IPS-15b (cell line): Measurements from ENCODE around the gene UTS2R.
"Not testable (repeated sequence)": the region's sequence is repeated elsewhere in the genome, so short reads cannot be mapped to it uniquely, and the experiment has no call there.

Experiments used
- H3K27me3 ChIP-seq: one replicate; pipeline ENCODE4 v1.6.1; 2013; ENCODE audit warnings: low read length; ENCODE audit not compliant: control insufficient read depth, insufficient read depth
- H3K36me3 ChIP-seq: one replicate; pipeline ENCODE4 v1.6.1; 2013; ENCODE audit warnings: low read length; ENCODE audit not compliant: control insufficient read depth, insufficient read depth
- H3K4me1 ChIP-seq: one replicate; pipeline ENCODE4 v1.6.1; 2013; ENCODE audit warnings: mild to moderate bottlenecking, low read length; ENCODE audit not compliant: control insufficient read depth, insufficient read depth
- H3K4me3 ChIP-seq: one replicate; pipeline ENCODE4 v1.5.1; 2013; ENCODE audit warnings: low read depth, low read length
- H3K9ac ChIP-seq: one replicate; pipeline ENCODE4 v1.6.1; 2013; ENCODE audit warnings: low read depth, mild to moderate bottlenecking, low read length
- H3K9me3 ChIP-seq: one replicate; pipeline ENCODE4 v1.6.1; 2013; ENCODE audit warnings: mild to moderate bottlenecking, low read length; ENCODE audit not compliant: control insufficient read depth, insufficient read depth

UTS2R gene

GRCh38 chr17:82339634-82340580 is 31.7 kb upstream of the UTS2R start:
- peaks cover 13% of the 10 kb centered on the region for H3K27me3 ChIP-seq
- H3K36me3 ChIP-seq = no peaks in the 10 kb centered on the region
- H3K4me3 ChIP-seq = no peak overlapping the region
- H3K9ac ChIP-seq = no peak overlapping the region
- no peaks in the 10 kb centered on the region for H3K4me1 ChIP-seq
- no peaks in the 10 kb centered on the region for H3K9me3 ChIP-seq

GRCh38 chr17:82342361-82343079 is 29.0 kb upstream of the UTS2R start:
- Histone ChIP-seq H3K36me3 (no peaks in the 10 kb centered on the region), H3K9me3 (no peaks in the 10 kb centered on the region), H3K4me3 (no peak overlapping the region), H3K27me3 (peaks cover 4% of the 10 kb centered on the region), H3K9ac (no peak overlapping the region), H3K4me1 (no peaks in the 10 kb centered on the region)

- Histone ChIP-seq H3K9ac (no peak overlapping the region), H3K4me3 (no peak overlapping the region), H3K4me1 (no peaks in the 10 kb centered on the region), H3K27me3 (peaks cover 2% of the 10 kb centered on the region), H3K36me3 (no peaks in the 10 kb centered on the region), H3K9me3 (no peaks in the 10 kb centered on the region)
Measured at GRCh38 chr17:82343560-82343959, 28.0 kb upstream of the UTS2R start.

GRCh38 chr17:82344175-82344907 is 27.2 kb upstream of the UTS2R start:
- Histone ChIP-seq H3K4me1 (no peaks in the 10 kb centered on the region), H3K27me3 (no peaks in the 10 kb centered on the region), H3K9ac (no peak overlapping the region), H3K4me3 (no peak overlapping the region), H3K36me3 (no peaks in the 10 kb centered on the region), H3K9me3 (no peaks in the 10 kb centered on the region)

- H3K36me3 ChIP-seq = no peaks in the 10 kb centered on the region
- no peaks in the 10 kb centered on the region for H3K4me1 ChIP-seq
- H3K9me3 ChIP-seq = no peaks in the 10 kb centered on the region
- no peak overlapping the region for H3K4me3 ChIP-seq
- no peak overlapping the region for H3K9ac ChIP-seq
- no peaks in the 10 kb centered on the region for H3K27me3 ChIP-seq
Measured at GRCh38 chr17:82345151-82345976, 26.2 kb upstream of the UTS2R start.

GRCh38 chr17:82346342-82347300 is 24.9 kb upstream of the UTS2R start:
- no peaks in the 10 kb centered on the region for H3K36me3 ChIP-seq
- no peaks in the 10 kb centered on the region for H3K9me3 ChIP-seq
- no peak overlapping the region for H3K9ac ChIP-seq
- no peaks in the 10 kb centered on the region for H3K4me1 ChIP-seq
- H3K27me3 ChIP-seq = no peaks in the 10 kb centered on the region
- H3K4me3 ChIP-seq = no peak overlapping the region

- H3K9ac ChIP-seq, H3K4me3 ChIP-seq, H3K4me1 ChIP-seq, H3K9me3 ChIP-seq, H3K27me3 ChIP-seq, H3K36me3 ChIP-seq: not testable (repeated sequence)
Measured at GRCh38 chr17:82347994-82348393, 23.6 kb upstream of the UTS2R start.

GRCh38 chr17:82348434-82348833 is 23.1 kb upstream of the UTS2R start:
- H3K9me3 ChIP-seq = no peaks in the 10 kb centered on the region
- H3K4me1 ChIP-seq = no peaks in the 10 kb centered on the region
- no peak overlapping the region for H3K4me3 ChIP-seq
- H3K27me3 ChIP-seq = no peaks in the 10 kb centered on the region
- no peaks in the 10 kb centered on the region for H3K36me3 ChIP-seq
- H3K9ac ChIP-seq = no peak overlapping the region

- Histone ChIP-seq H3K4me1 (no peaks in the 10 kb centered on the region), H3K4me3 (no peak overlapping the region), H3K9ac (no peak overlapping the region)
Measured at GRCh38 chr17:82348866-82349265, 22.7 kb upstream of the UTS2R start.

GRCh38 chr17:82349287-82349701 is 22.3 kb upstream of the UTS2R start:
- Histone ChIP-seq H3K27me3 (no peaks in the 10 kb centered on the region), H3K9ac (no peak overlapping the region), H3K9me3 (no peaks in the 10 kb centered on the region), H3K36me3 (no peaks in the 10 kb centered on the region), H3K4me3 (no peak overlapping the region), H3K4me1 (no peaks in the 10 kb centered on the region)

More at GRCh38 chr17:82348866-82349265, 22.7 kb upstream of the UTS2R start:
- Histone ChIP-seq H3K9me3 (no peaks in the 10 kb centered on the region), H3K36me3 (no peaks in the 10 kb centered on the region), H3K27me3 (no peaks in the 10 kb centered on the region)
